ENCODE results near the gene OSGEPL1.
"Not testable (repeated sequence)": the region's sequence is repeated elsewhere in the genome, so short reads cannot be mapped to it uniquely, and the experiment has no call there.

Gene OSGEPL1

DNA sequence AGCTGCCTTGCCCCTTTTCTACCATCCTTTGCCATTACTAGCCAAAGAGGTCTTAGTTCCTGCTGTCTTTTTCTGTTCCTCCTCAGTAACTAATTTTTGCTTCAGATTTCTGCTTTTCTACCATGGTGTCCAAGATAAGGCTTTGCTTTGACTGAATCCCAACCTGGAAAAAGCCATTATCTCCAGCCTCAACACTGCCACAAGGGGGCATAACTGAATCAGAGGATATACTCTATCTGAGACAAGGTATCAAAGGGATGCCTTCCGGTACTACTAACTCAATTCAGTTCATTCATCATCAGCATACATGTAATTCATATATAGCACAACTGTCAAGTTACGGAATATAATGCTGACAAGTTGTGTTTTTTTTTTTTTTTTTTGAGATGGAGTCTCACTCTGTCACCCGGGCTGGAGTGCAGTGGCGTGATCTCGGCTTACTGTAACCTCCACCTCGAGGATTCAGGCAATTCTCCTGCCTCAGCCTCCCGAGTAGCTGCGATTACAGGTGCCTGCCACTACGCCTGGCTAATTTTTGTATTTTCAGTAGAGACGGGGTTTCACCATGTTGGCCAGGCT, 11.4 kb downstream of the OSGEPL1 start:
- peak in 1 of 3 donors; percentile 49 for DNase-seq (ENCODE audit: low read depth in 2 of 3, low spot score in 1 of 3)

DNA sequence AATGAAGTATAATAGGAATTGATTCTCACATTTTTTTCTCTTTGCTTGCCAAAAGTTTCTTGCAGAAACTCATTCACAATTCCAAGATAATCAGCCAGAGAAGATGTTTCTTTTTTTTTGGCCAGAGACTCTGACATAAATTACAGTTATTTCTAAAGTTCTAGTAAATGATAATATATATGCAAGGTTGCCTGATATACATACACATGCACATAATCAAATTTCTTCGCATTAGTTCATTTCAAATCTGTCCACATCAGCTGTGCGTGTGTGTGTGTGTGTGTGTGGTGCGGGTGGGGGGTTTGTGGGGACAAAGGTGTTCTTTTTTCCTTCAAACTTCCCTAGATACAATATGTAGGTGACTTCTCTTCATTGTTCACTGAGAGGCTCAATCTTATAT, 33.2 kb downstream of the OSGEPL1 start:
- DNase-seq (ENCODE audit: low read depth in 2 of 3, low spot score in 1 of 3) = no peak

- DNase-seq (ENCODE audit: low read depth in 2 of 3, low spot score in 1 of 3) = no peak
These were observed 35.7 kb downstream of the OSGEPL1 start for GRCh38 chr2:189726849-189727248.

DNA sequence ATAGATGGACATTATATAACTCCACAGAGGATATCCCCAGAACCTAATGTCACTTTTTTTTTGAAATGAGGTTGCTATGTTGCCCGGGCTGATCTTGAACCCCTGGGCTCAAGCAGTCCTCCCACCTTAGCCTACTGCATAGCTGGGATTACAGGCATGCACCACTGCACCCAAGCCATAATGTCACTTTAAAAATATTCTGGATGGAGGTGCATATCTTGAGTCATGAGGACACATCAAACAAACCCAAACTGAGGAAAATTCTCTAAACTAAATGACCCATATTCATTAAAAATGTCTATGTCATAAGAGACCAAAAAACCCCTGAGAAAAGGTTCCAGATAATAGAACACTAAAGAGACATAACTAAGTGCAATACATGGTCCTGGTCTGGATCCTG, 36.3 kb downstream of the OSGEPL1 start:
- DNase-seq (ENCODE audit: low read depth in 2 of 3, low spot score in 1 of 3) = no peak

DNA sequence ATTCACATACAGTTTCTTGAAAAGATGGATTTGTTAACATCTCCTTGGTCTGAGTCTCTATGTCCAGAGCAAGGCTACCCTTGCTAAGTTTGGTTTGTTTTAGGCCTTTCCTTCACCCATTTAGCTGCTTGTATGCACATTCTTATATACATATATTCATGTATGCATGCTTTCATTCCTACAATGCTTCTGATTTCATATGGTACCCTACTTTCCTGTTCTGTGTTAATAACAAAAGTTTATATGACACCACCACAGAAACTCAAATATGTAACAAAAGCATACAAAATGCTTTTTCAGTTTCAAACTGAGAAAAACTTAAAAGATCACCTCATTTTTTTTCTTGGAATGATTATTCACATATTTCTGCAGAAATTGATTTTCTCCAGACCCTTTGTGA, 39.4 kb downstream of the OSGEPL1 start:
- DNase-seq (ENCODE audit: low read depth in 2 of 3, low spot score in 1 of 3) = no peak

- DNase-seq (ENCODE audit: low read depth in 2 of 3, low spot score in 1 of 3) = no peak
These were observed 43.0 kb downstream of the OSGEPL1 start for GRCh38 chr2:189719571-189719970.

DNA sequence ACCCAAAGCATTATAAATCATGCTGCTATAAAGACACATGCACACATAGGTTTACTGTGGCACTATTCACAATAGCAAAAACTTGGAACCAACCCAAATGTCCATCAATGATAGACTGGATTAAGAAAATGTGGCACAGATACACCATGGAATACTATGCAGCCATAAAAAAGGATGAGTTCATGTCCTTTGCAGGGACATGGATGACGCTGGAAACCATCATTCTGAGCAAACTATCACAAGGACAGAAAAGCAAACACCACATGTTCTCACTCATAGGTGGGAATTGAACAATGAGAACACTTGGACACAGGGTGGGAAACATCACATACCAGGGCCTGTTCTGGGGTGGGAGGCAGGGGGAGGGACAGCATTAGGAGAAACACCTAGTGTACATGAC, 45.0 kb downstream of the OSGEPL1 start:
- not testable (repeated sequence) for DNase-seq (ENCODE audit: low read depth in 2 of 3, low spot score in 1 of 3)

GRCh38 chr2:189709501-189710221, 52.9 kb downstream of the OSGEPL1 start:
- DNase-seq (ENCODE audit: low read depth in 2 of 3, low spot score in 1 of 3) = no peak

DNA sequence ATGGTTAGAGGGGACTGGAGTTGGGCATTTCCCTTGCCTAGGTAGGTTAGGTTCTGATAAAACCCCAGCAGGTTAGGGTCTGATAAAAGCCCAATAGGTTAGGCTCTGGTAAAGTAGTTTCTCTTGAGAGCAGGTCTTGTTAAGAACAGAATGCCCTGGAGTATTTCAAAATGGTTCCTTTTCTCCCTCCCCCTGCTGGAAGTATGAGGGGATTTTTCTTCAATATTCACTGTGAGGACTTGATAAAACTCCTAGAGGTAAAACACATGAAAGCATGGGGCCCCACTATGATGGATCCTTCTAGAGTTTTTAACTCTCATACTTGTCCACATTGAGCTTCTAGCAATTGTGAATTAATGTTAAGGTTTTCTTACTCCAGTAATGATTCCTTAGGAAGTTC, 60.5 kb downstream of the OSGEPL1 start:
- no peak for DNase-seq (ENCODE audit: low read depth in 2 of 3, low spot score in 1 of 3)

GRCh38 chr2:189700681-189701080, 61.9 kb downstream of the OSGEPL1 start:
- no peak for DNase-seq (ENCODE audit: low read depth in 2 of 3, low spot score in 1 of 3)

GRCh38 chr2:189698020-189698887, 64.3 kb downstream of the OSGEPL1 start:
- DNase-seq (ENCODE audit: low read depth in 2 of 3, low spot score in 1 of 3) = peak in 1 of 3 donors; percentile 41

Measured in stimulated activated CD4-positive, alpha-beta T cell treated with anti-CD3 and anti-CD28 coated beads, Interleukin-12 subunit alpha, Interleukin-12 subunit beta, amount 100 ng/mL, for 48 hours (primary cell).